Inflammatory macrophage treated with lipopolysaccharide for 4 hours (primary cell): ENCODE data around the gene TNFRSF17.
A peak's percentile ranks its signal among the peaks of the same experiment; 100 is the strongest.
"Not testable (repeated sequence)": the region's sequence is repeated elsewhere in the genome, so short reads cannot be mapped to it uniquely, and the experiment has no call there.

Source experiments
- DNase-seq: peaks from one replicate; pipeline ENCODE4 v3.0.0-alpha.2; 2020

The TNFRSF17 gene

GRCh38 chr16:11964761-11965551 is at the start of gene TNFRSF17:
TSS of gene TNFRSF17 (plus strand) at chr16:11965210. CDS start at chr16:11965325, 115 bp downstream.
- no peak for DNase-seq

- peak; percentile 99 for DNase-seq
These were observed 49.1 kb upstream of the TNFRSF17 start, which contains the start of gene GSPT1 for GRCh38 chr16:11915644-11916523. TSS of gene GSPT1 (minus strand) at chr16:11915956. CDS start at chr16:11915720, 236 bp downstream.

GRCh38 chr16:11916524-11917285 is 48.3 kb upstream of the TNFRSF17 start:
- DNase-seq, result peak; percentile 12

- DNase-seq, result not testable (repeated sequence)
These were observed 41.0 kb upstream of the TNFRSF17 start for GRCh38 chr16:11924046-11924445.

GRCh38 chr16:11927350-11927749 is 37.7 kb upstream of the TNFRSF17 start:
- DNase-seq, result not testable (repeated sequence)

GRCh38 chr16:11941945-11942344 is 23.1 kb upstream of the TNFRSF17 start, which contains the start of gene NPIPB2:
TSS of gene NPIPB2 (minus strand) at chr16:11942045. CDS start at chr16:11942045, 0 bp downstream.
- not testable (repeated sequence) for DNase-seq

- peak; percentile 5 for DNase-seq
These were observed 18.6 kb upstream of the TNFRSF17 start for GRCh38 chr16:11946433-11946832.

GRCh38 chr16:11948819-11949218 is 16.2 kb upstream of the TNFRSF17 start:
- no peak for DNase-seq

- DNase-seq, result peak; percentile 47
These were observed 15.5 kb upstream of the TNFRSF17 start for GRCh38 chr16:11949527-11949926.

GRCh38 chr16:11950388-11950787 is 14.6 kb upstream of the TNFRSF17 start:
- DNase-seq, result no peak

- not testable (repeated sequence) for DNase-seq
These were observed 11.4 kb upstream of the TNFRSF17 start for GRCh38 chr16:11953576-11953975.

- DNase-seq, result no peak
These were observed 9.3 kb upstream of the TNFRSF17 start for GRCh38 chr16:11955713-11956123.

- no peak for DNase-seq
These were observed 8.5 kb upstream of the TNFRSF17 start for GRCh38 chr16:11956558-11956957.

GRCh38 chr16:11957591-11958395 is 7.2 kb upstream of the TNFRSF17 start:
- no peak for DNase-seq

GRCh38 chr16:11962457-11962856 is 2.6 kb upstream of the TNFRSF17 start:
- DNase-seq, result not testable (repeated sequence)

- not testable (repeated sequence) for DNase-seq
These were observed 2.0 kb upstream of the TNFRSF17 start for GRCh38 chr16:11962978-11963377.

GRCh38 chr16:11963706-11964105 is 1.3 kb upstream of the TNFRSF17 start:
- DNase-seq, result no peak

GRCh38 chr16:11966173-11966572 is 1.2 kb downstream of the TNFRSF17 start:
- no peak for DNase-seq

GRCh38 chr16:11967195-11967911 is 2.3 kb downstream of the TNFRSF17 start:
- DNase-seq, result no peak

- no peak for DNase-seq
These were observed 3.6 kb downstream of the TNFRSF17 start for GRCh38 chr16:11968577-11968976.

- not testable (repeated sequence) for DNase-seq
These were observed 5.3 kb downstream of the TNFRSF17 start for GRCh38 chr16:11970292-11970691.
